Right atrium auricular region (tissue), 2 donors: ENCODE data around the gene AMBRA1. TPM values are rescaled to one million over a fixed set of nuclear protein-coding genes. Genes with fewer than 3 reads are reported as not detected.

Experiments
- DNase-seq: peaks from one replicate; pipeline ENCODE4 v3.0.0-alpha.2; 2019; ENCODE audit warnings: low spot score
- H3K27ac ChIP-seq, 2 donors: fragments of 200-600 bp; sonication (generic); 1 replicate in 1 of 2; 2 replicates in 1 of 2; pipeline ENCODE4 v1.5.1; 2016 to 2019
- H3K27me3 ChIP-seq, 2 donors: fragments of 200-600 bp; sonication (generic); one replicate each; pipeline versions ENCODE4 v1.5.1 to v1.6.0; 2017 to 2019
- H3K36me3 ChIP-seq: fragments of 200-600 bp; sonication (generic); one replicate; pipeline ENCODE4 v1.5.1; 2016
- H3K4me1 ChIP-seq, 2 donors: fragments of 200-600 bp; sonication (generic); one replicate each; pipeline versions ENCODE4 v1.5.1 to v1.6.0; 2017 to 2019
- H3K4me3 ChIP-seq, 2 donors: fragments of 200-600 bp; sonication (generic); 1 replicate in 1 of 2; 2 replicates in 1 of 2; pipeline ENCODE4 v1.5.1; 2017 to 2019; ENCODE audit warnings: mild to moderate bottlenecking in 1 of 2, moderate library complexity in 1 of 2
- H3K9me3 ChIP-seq, 2 donors: fragments of 200-600 bp; sonication (generic); one replicate each; pipeline ENCODE4 v1.5.1; 2019
- CTCF ChIP-seq, 2 donors: fragments of 200-600 bp; sonication (generic); IDR thresholded peaks; one replicate each; pipeline ENCODE4 v1.5.1; 2019; ENCODE audit warnings: antibody characterized with exemption in 2 of 2
- total RNA-seq, 2 donors: library from RNA; depleted of rRNA; stranded (reverse); fragments of >200 nt; gene quantifications; one replicate each; pipeline ENCODE4 v1.1.0, GENCODE V29; 2016

The AMBRA1 gene, protein sequence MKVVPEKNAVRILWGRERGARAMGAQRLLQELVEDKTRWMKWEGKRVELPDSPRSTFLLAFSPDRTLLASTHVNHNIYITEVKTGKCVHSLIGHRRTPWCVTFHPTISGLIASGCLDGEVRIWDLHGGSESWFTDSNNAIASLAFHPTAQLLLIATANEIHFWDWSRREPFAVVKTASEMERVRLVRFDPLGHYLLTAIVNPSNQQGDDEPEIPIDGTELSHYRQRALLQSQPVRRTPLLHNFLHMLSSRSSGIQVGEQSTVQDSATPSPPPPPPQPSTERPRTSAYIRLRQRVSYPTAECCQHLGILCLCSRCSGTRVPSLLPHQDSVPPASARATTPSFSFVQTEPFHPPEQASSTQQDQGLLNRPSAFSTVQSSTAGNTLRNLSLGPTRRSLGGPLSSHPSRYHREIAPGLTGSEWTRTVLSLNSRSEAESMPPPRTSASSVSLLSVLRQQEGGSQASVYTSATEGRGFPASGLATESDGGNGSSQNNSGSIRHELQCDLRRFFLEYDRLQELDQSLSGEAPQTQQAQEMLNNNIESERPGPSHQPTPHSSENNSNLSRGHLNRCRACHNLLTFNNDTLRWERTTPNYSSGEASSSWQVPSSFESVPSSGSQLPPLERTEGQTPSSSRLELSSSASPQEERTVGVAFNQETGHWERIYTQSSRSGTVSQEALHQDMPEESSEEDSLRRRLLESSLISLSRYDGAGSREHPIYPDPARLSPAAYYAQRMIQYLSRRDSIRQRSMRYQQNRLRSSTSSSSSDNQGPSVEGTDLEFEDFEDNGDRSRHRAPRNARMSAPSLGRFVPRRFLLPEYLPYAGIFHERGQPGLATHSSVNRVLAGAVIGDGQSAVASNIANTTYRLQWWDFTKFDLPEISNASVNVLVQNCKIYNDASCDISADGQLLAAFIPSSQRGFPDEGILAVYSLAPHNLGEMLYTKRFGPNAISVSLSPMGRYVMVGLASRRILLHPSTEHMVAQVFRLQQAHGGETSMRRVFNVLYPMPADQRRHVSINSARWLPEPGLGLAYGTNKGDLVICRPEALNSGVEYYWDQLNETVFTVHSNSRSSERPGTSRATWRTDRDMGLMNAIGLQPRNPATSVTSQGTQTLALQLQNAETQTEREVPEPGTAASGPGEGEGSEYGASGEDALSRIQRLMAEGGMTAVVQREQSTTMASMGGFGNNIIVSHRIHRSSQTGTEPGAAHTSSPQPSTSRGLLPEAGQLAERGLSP (N-terminal part only)
- total RNA-seq = 10 to 100 TPM; 16.8 to 22.0 TPM

GRCh38 chr11:46593550-46594373, at the start of gene AMBRA1:
Gene AMBRA1, minus strand, starts transcription at chr11:46594023. Its CDS starts 45,643 bp downstream, at chr11:46548380.
- Histone ChIP-seq H3K27me3 (no peaks in the 10 kb centered on the region), H3K36me3 (no peaks in the 10 kb centered on the region), H3K27ac (peak within 1 kb of the TSS; percentile 85 to 87), H3K4me3 (peak within 1 kb of the TSS; percentile 78 to 81), H3K4me1 (peaks cover 0 to 41% of the 10 kb centered on the region in 2 donors), H3K9me3 (no peaks in the 10 kb centered on the region)
- peak; percentile 91 for DNase-seq
- peak in 1 of 2 donors; percentile 20 for TF ChIP-seq CTCF (IDR thresholded peaks at IDR 0.05)

DNA sequence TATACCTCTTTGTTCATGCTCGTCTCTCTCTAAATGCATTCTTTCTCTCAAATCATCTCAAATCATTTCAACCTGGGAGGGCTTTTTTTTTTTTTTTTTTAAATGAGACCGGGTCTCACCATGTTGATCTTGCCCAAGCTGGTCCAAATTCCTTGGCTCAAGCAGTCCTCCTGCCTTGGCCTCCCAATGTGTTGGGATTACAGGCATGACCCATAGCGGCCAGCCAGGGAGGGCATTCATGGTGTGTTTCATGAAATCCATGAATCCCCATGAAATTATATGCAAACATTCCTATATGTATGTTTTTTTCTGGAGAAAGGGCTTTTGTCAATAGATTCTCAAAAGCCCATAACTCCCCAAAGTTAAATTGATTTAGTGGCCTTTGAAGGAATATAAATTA, 49.7 kb upstream of the AMBRA1 start:
- Histone ChIP-seq H3K27me3 (no peaks in the 10 kb centered on the region), H3K4me1 (peaks cover 0 to 12% of the 10 kb centered on the region in 2 donors), H3K36me3 (peaks cover 44% of the 10 kb centered on the region), H3K9me3 (no peaks in the 10 kb centered on the region), H3K27ac (no peak overlapping the region), H3K4me3 (no peak overlapping the region)
- TF ChIP-seq CTCF (IDR thresholded peaks at IDR 0.05) = no peak
- DNase-seq = no peak

DNA sequence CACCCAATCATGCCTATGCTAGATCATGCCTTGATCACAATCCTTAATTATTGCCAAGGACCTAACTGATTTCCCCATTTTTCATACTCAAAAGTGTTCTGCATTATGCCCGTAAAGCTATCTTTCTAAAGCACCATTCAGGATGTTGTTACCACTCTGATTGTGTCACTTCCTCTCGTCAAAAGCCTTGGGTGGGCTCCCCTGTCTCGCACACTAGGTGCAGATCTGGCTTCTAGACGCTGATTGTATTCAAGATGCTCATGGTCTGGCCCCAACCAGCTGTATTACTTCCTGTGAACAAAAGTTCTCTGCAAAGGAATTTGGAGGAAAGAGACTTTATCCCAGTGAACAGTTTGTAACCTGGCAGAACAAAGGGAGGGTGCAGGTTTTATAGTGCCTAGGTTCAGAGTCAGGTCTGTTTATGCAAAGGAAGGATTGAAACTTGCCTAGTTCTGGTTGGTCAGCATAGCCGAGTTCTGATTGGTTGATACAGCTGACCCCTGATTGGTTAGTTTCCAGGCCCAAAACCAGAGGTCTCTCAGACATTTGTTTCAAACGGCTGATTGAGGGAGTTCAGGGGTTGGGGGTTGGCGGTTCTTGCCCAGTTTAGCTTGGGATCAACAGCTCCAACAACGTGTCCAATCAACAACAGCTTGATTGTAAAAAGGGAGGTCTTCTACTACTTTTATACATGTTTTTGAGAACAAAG, 49.0 kb upstream of the AMBRA1 start:
- Histone ChIP-seq H3K36me3 (peaks cover 40% of the 10 kb centered on the region), H3K27me3 (no peaks in the 10 kb centered on the region), H3K9me3 (no peaks in the 10 kb centered on the region), H3K4me1 (peaks cover 0 to 4% of the 10 kb centered on the region in 2 donors), H3K27ac (no peak overlapping the region), H3K4me3 (no peak overlapping the region)
- no peak for DNase-seq
- TF ChIP-seq CTCF (IDR thresholded peaks at IDR 0.05) = no peak

DNA sequence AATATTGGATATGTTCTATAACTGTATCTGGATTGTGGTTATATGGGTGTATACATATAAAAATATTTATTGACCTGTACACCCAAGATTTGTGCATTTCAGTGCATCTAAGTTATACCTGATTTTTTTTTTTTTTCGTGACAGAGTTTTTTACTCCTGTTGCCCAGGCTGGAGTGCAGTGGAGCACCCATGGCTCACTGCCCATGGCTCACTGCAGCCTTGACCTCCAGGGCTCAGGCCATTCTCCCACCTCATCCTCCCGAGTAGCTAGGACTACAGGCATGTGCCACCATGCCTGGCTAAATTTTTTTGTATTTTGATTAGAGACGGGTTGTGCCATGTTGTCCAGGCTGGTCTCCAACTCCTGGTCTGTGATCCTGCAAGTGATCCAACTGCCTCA, 47.8 kb upstream of the AMBRA1 start:
- no peaks in the 10 kb centered on the region for H3K9me3 ChIP-seq
- H3K27me3 ChIP-seq = no peaks in the 10 kb centered on the region
- no peak for TF ChIP-seq CTCF (IDR thresholded peaks at IDR 0.05)
- H3K4me1 ChIP-seq = no peaks in the 10 kb centered on the region
- no peak for DNase-seq
- no peak overlapping the region for H3K27ac ChIP-seq
- H3K36me3 ChIP-seq = peaks cover 29% of the 10 kb centered on the region
- H3K4me3 ChIP-seq = no peak overlapping the region
